PC-9 (cell line): Measurements from ENCODE around the gene SYMPK. TPM values are rescaled to one million over a fixed set of nuclear protein-coding genes. Genes with fewer than 3 reads are reported as not detected.
A peak's percentile ranks its signal among the peaks of the same experiment; 100 is the strongest.

Experiments
- BruUV-seq: library from RNA; stranded (reverse); fragments of 400-500 nt; replicated peaks from 2 replicates; lab custom pipeline; 2021; lab: Mats Ljungman, UMichigan
- CTCF ChIA-PET: fragments of 300-600 bp; sonication (Branson Sonifier 250); formaldehyde crosslinking; loops from one replicate; lab custom pipeline; 2022; ENCODE audit warnings: antibody characterized with exemption; lab: Charles Lee
- POLR2A ChIA-PET: fragments of 300-600 bp; sonication (Branson Sonifier 250); formaldehyde crosslinking; loops from one replicate; lab custom pipeline; 2022; ENCODE audit warnings: antibody characterized with exemption; ENCODE audit not compliant: unreplicated experiment; lab: Charles Lee
- DNase-seq, 2 experiments: peaks; one replicate each; pipeline versions ENCODE4 v3.0.0 to v3.0.0-alpha.2; 2015 to 2022; ENCODE audit warnings: mixed read lengths in 1 of 2
- H2AFZ ChIP-seq: fragments of 200-600 bp; sonication (generic); 2 replicates; pipeline ENCODE4 v1.8.1; 2017; ENCODE audit warnings: antibody characterized with exemption
- H3F3A ChIP-seq: fragments of 200-600 bp; sonication (generic); 2 replicates; pipeline ENCODE4 v1.8.1; 2017; ENCODE audit warnings: antibody characterized with exemption, mild to moderate bottlenecking, low read depth; ENCODE audit not compliant: insufficient read depth
- H3K27ac ChIP-seq: fragments of 200-600 bp; sonication (generic); 2 replicates; pipeline ENCODE4 v1.6.1; 2016; ENCODE audit warnings: mixed run types
- H3K27me3 ChIP-seq: fragments of 200-600 bp; sonication (generic); 2 replicates; pipeline ENCODE4 v1.6.1; 2016; ENCODE audit warnings: low read depth, mixed run types; ENCODE audit not compliant: insufficient read depth
- H3K36me3 ChIP-seq: fragments of 200-600 bp; sonication (generic); 2 replicates; pipeline ENCODE4 v1.6.1; 2016; ENCODE audit warnings: low read depth, mixed run types
- H3K4me1 ChIP-seq: fragments of 200-600 bp; sonication (generic); replicated peaks from 2 replicates; pipeline ENCODE4 v1.6.1; 2016; ENCODE audit warnings: mixed run types; ENCODE audit not compliant: insufficient read depth
- H3K4me2 ChIP-seq: fragments of 200-600 bp; sonication (generic); 2 replicates; pipeline ENCODE4 v1.6.1; 2017; ENCODE audit warnings: mixed run types
- H3K4me3 ChIP-seq: fragments of 200-600 bp; sonication (generic); 2 replicates; pipeline ENCODE4 v1.6.1; 2016; ENCODE audit warnings: mixed run types
- H3K79me2 ChIP-seq: fragments of 200-600 bp; sonication (generic); 2 replicates; pipeline ENCODE4 v1.6.1; 2017; ENCODE audit warnings: low read depth, mixed run types
- H3K9me2 ChIP-seq: fragments of 200-600 bp; sonication (generic); 2 replicates; pipeline ENCODE4 v1.8.1; 2017; ENCODE audit warnings: mild to moderate bottlenecking; ENCODE audit not compliant: insufficient read depth
- H3K9me3 ChIP-seq: fragments of 200-600 bp; sonication (generic); 2 replicates; pipeline ENCODE4 v1.8.1; 2016; ENCODE audit warnings: low read depth; ENCODE audit not compliant: insufficient read depth
- H4K20me1 ChIP-seq: fragments of 200-600 bp; sonication (generic); 2 replicates; pipeline ENCODE4 v1.8.1; 2017; ENCODE audit not compliant: insufficient read depth
- EZH2 ChIP-seq: fragments of 200-600 bp; sonication (generic); IDR thresholded peaks from 2 replicates; pipeline ENCODE4 v1.8.0; 2017; ENCODE audit warnings: antibody characterized with exemption, low read depth
- intact Hi-C: fragments of 100-400 bp; cut with micrococcal nuclease; formaldehyde crosslinking; loops from one replicate; pipeline ENCODE4 v1.10.0; 2022; ENCODE audit not compliant: unreplicated experiment
- total RNA-seq: library from RNA; stranded (reverse); gene quantifications from 2 replicates; pipeline ENCODE4 v1.2.3, GENCODE V29; 2021
- TF ChIP-seq, protein P1 (sequence below): fragments of 200-600 bp; sonication (generic); conservative IDR thresholded peaks from 2 replicates; pipeline ENCODE4 v1.6.1; 2017; ENCODE audit warnings: mixed run types, antibody characterized with exemption, mild to moderate bottlenecking, moderate library complexity

SYMPK gene
- total RNA-seq, 1 experiment from 2014 or later, result 85.5 TPM

DNA sequence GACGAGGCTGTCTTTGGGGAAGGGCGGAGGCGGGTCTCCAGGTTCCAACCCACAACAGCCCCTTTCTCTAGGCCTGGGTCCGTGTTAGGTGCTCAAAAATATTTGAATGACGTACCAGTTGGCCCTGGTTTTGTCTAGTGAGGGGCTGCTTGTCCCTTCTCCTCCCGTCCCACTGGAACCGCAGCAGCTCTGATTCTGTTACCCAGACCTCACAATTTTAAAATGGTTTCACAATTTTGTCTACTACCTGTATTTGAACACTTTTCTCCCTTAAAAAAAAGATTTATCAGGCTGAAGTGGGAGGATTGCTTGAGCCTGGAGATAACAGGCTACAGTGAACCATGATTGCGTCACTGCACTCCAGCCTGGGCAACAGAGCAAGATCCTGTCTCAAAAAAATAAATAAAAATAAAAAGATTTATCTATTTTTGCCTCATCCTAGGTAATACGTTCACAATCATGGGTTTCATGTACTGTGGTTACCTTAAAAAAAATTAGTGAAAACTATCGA is 24.3 kb upstream of the SYMPK start:
- Histone ChIP-seq H3K4me3 (peak overlapping the region; percentile 75), H3K36me3 (no peaks in the 10 kb centered on the region), H3F3A (peaks cover 32% of the 10 kb centered on the region), H3K4me1 (peaks cover 18% of the 10 kb centered on the region), H3K9me3 (no peaks in the 10 kb centered on the region), H3K4me2 (peak overlapping the region; percentile 80), H3K27me3 (no peaks in the 10 kb centered on the region), H2AFZ (peak overlapping the region; percentile 92), H3K9me2 (no peaks in the 10 kb centered on the region), H4K20me1 (peaks cover 26% of the 10 kb centered on the region), H3K79me2 (peaks cover 23% of the 10 kb centered on the region), H3K27ac (peak overlapping the region; percentile 62)
- ChIA-PET CTCF (no interaction called here), POLR2A (no interaction called here)
- no peak for TF ChIP-seq EZH2
- TF ChIP-seq, protein P1, sequence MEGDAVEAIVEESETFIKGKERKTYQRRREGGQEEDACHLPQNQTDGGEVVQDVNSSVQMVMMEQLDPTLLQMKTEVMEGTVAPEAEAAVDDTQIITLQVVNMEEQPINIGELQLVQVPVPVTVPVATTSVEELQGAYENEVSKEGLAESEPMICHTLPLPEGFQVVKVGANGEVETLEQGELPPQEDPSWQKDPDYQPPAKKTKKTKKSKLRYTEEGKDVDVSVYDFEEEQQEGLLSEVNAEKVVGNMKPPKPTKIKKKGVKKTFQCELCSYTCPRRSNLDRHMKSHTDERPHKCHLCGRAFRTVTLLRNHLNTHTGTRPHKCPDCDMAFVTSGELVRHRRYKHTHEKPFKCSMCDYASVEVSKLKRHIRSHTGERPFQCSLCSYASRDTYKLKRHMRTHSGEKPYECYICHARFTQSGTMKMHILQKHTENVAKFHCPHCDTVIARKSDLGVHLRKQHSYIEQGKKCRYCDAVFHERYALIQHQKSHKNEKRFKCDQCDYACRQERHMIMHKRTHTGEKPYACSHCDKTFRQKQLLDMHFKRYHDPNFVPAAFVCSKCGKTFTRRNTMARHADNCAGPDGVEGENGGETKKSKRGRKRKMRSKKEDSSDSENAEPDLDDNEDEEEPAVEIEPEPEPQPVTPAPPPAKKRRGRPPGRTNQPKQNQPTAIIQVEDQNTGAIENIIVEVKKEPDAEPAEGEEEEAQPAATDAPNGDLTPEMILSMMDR, result no peak
- intact Hi-C loops, result no loop called here
- BruUV-seq, result TSS peak; percentile 97
- DNase-seq, result no peak

DNA sequence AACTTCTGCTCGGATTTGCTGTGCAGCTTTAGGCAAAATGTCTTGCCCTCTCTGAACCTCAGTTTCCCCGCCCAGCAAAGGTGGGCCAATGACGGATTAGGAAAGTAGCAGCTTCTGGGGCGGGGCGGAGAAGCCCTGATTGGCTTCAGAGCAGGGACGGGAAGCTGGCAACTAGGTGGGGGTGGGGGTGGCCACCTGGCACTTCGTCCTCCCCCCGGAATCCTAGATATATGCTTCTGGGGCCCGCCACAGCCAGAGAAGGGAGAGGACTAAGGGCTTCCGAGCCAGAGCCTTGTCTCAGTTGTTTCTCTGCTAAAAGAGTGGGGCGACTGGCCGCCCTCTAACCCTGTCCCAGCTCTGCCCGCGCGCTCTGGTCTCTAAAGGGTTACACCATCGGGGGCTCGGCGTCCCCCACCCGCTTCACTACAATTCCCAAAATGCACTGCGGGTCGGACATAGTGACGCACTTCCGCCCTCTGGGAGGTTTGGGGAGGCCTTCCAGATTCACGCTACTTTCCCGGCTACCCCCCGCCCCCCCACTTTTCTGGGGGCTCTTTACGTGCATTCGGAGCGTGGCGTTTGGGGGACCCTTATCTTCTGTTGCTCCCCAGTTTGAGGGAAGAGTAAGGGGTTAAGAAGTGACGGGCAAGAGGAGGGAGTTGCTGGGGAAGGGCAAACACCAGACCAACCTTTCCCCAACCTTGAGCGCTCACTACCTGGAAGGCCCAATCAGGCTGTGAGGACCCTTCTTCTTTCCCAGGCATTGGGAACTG is 23.7 kb upstream of the SYMPK start:
- no peaks in the 10 kb centered on the region for H3K9me2 ChIP-seq
- peak overlapping the region; percentile 75 for H3K4me3 ChIP-seq
- BruUV-seq, result no TSS peak
- peak overlapping the region; percentile 80 for H3K4me2 ChIP-seq
- ChIA-PET CTCF (interaction anchor here (0.6 kb wide), 3 partner anchors 65 to 358 kb away, joined by 3 to 12 read pairs (median 5); partner anchors contain the start of gene FBXO46), POLR2A (interaction anchor here (0.6 to 1.0 kb wide), 2 partner anchors 70 to 169 kb away, joined by 4 to 7 read pairs; no protein-coding TSS in a partner anchor)
- peak overlapping the region; percentile 62 for H3K27ac ChIP-seq
- peak; percentile 85 to 89 for DNase-seq
- H3K4me1 ChIP-seq, result peaks cover 18% of the 10 kb centered on the region
- no peaks in the 10 kb centered on the region for H3K9me3 ChIP-seq
- peaks cover 23% of the 10 kb centered on the region for H3K79me2 ChIP-seq
- no peaks in the 10 kb centered on the region for H3K36me3 ChIP-seq
- no peaks in the 10 kb centered on the region for H3K27me3 ChIP-seq
- peaks cover 32% of the 10 kb centered on the region for H4K20me1 ChIP-seq
- peaks cover 39% of the 10 kb centered on the region for H3F3A ChIP-seq
- no peak for TF ChIP-seq EZH2
- TF ChIP-seq, protein P1, result 0 out of 2 replicates have a peak, but pooled peaks have one; percentile 2
- intact Hi-C loops, result loop anchor here (1.0 kb wide), 2 partner anchors 23 to 109 kb away; partner anchors contain the start of genes CCDC61 and SYMPK
- peak overlapping the region; percentile 92 for H2AFZ ChIP-seq

DNA sequence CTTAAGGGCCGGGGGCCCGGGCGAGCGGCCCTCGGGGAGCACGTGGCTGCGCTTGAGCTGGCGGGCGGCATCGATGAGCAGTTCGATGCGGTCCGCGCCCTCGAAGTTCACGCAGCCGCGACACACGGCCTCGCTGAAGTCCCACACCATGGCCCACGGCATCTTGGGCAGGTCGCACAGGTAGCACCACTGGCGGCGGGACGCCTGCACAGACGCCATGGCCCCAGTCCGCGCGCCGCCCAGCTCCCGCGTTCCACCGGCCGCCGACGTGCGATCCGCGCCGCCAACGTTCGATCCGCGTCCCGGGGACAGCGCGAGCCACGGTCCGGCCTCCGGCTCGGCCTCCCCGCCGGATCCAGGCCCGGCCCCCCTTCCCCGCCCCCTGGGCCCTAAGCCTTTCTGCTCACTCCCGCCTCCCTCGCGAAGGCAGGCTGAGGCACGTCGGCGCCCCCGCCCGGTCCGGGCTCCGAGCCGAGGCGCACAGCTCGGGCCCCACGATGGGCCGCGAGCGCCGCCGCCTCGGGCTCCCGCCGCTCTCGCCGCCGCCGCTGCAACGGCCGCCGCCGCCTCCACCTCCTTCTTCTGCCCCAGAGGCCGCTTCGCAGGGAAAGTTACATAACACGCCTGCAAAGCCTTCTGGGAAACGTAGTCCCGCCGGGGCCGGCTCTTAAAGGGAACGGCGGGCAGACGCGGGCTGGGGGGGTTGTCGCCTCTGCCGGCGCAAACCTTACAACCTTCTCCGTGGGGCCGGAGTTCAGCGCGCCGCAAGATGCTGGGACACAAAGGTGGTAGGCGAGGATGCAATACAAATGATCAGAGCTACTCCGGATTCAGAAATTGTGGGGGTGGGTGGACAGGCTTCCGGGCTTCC is 22.8 kb upstream of the SYMPK start, which contains the start of gene IRF2BP1:
IRF2BP1 (minus strand) TSS at position 586 of the 871 bp plus-strand sequence; CDS start at position 219, 367 bp downstream.
- Histone ChIP-seq H3K36me3 (no peaks in the 10 kb centered on the region), H3K9me2 (no peaks in the 10 kb centered on the region), H3K9me3 (no peaks in the 10 kb centered on the region), H3F3A (peaks cover 44% of the 10 kb centered on the region), H3K4me3 (peak within 1 kb of the TSS; percentile 75), H4K20me1 (peaks cover 32% of the 10 kb centered on the region), H2AFZ (peak within 1 kb of the TSS; percentile 92), H3K4me2 (peak within 1 kb of the TSS; percentile 80), H3K4me1 (peaks cover 18% of the 10 kb centered on the region), H3K27ac (peak within 1 kb of the TSS; percentile 62), H3K27me3 (no peaks in the 10 kb centered on the region), H3K79me2 (peaks cover 23% of the 10 kb centered on the region)
- BruUV-seq, result no TSS peak
- intact Hi-C loops, result loop anchor here (1.0 kb wide), 2 partner anchors 22 to 110 kb away; partner anchors contain the start of genes CCDC61 and SYMPK
- CTCF ChIA-PET, result interaction anchor here (0.6 kb wide), 3 partner anchors 66 to 357 kb away, joined by 3 to 12 read pairs (median 5); partner anchors contain the start of gene FBXO46
- peak; percentile 88 to 89 for DNase-seq
- POLR2A ChIA-PET, result interaction anchor here (0.6 to 1.0 kb wide), 2 partner anchors 69 to 169 kb away, joined by 4 to 7 read pairs; no protein-coding TSS in a partner anchor
- no peak for TF ChIP-seq EZH2
- TF ChIP-seq, protein P1, result no peak
